Measurements from ENCODE around the gene CACNA1I. TPM values are rescaled to one million over a fixed set of nuclear protein-coding genes. Genes with fewer than 3 reads are reported as not detected.

The CACNA1I gene
- total RNA-seq, 2 experiments from 2014 or later = 29.2 to 30.1 TPM

DNA sequence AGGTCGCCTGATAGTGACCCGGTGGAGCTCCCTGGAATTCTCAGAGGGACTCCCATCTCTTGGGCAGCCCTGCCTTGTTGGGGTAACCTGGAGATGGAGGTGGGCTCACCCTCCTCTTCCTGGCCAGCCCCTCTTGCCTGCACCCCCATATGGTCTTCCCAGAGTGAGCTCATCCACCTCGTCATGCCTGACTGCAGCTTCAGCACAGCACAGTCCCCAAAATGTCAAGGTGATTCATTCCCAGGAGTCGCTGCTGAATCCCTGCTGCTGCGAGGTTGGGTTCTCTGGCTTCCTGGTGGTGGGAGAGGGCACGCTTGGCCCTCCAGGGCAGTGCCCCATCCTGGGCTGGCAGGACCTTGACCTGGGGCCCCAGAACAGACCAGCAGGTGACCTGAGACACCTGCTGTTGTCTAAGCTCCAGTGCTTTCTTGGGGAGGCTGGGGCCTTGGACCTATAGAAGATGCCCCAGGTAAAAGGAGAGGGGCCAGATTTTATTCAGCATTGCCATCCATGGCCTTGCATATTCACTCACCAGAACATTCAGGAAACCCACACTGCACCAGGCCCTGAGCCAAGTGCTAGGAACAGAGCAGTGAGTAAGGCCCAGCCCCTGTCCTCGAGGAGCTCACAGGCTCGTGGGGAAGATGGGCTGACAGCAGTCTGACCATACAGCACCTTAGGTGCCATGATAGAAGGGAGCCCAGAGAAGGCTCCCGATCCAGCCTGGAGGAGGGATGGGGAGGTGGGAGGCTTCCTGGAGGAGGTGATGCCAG is 72.9 kb downstream of the CACNA1I start:
- no peak for ATAC-seq (ENCODE audit: poor library complexity)
- H3K27me3 Mint-ChIP-seq = no peaks in the 10 kb centered on the region
- no peak for DNase-seq
- H3K4me1 Mint-ChIP-seq (ENCODE audit: low read depth) = no peaks in the 10 kb centered on the region
- peaks cover 3% of the 10 kb centered on the region for H3K9me3 Mint-ChIP-seq
- Histone ChIP-seq H3K27ac (ENCODE audit: low read depth in 1 of 2, low read length in 2 of 2) (no peak overlapping the region), H3K36me3 (ENCODE audit: insufficient read depth, low read length) (no peaks in the 10 kb centered on the region), H3K4me3 (ENCODE audit: low read length) (no peak overlapping the region), H3K27me3 (ENCODE audit: control insufficient read depth in 1 of 2, insufficient read depth in 2 of 2, low read length in 2 of 2) (peaks cover 0 to 4% of the 10 kb centered on the region in 2 experiments), H3K4me1 (ENCODE audit: insufficient read depth, low read length) (no peaks in the 10 kb centered on the region), H3K9me3 (ENCODE audit: control insufficient read depth in 1 of 2, insufficient read depth in 1 of 2, low read length in 2 of 2) (peaks cover 0 to 7% of the 10 kb centered on the region in 2 experiments)
- POLR2A ChIA-PET = no interaction called here
- H3K27ac Mint-ChIP-seq = no peak overlapping the region
- H3K36me3 Mint-ChIP-seq (ENCODE audit: low read depth) = no peaks in the 10 kb centered on the region
- CTCF ChIA-PET = no interaction called here
- TF ChIP-seq, protein P1, sequence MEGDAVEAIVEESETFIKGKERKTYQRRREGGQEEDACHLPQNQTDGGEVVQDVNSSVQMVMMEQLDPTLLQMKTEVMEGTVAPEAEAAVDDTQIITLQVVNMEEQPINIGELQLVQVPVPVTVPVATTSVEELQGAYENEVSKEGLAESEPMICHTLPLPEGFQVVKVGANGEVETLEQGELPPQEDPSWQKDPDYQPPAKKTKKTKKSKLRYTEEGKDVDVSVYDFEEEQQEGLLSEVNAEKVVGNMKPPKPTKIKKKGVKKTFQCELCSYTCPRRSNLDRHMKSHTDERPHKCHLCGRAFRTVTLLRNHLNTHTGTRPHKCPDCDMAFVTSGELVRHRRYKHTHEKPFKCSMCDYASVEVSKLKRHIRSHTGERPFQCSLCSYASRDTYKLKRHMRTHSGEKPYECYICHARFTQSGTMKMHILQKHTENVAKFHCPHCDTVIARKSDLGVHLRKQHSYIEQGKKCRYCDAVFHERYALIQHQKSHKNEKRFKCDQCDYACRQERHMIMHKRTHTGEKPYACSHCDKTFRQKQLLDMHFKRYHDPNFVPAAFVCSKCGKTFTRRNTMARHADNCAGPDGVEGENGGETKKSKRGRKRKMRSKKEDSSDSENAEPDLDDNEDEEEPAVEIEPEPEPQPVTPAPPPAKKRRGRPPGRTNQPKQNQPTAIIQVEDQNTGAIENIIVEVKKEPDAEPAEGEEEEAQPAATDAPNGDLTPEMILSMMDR (IDR thresholded peaks at IDR 0.05) = no peak
- intact Hi-C loops (cut with DNase I, micrococcal nuclease) = loop anchor here in 1 of 2 experiments (5.0 kb wide), 1 partner anchor 74 kb away; no protein-coding TSS in a partner anchor
- no peak overlapping the region for H3K4me3 Mint-ChIP-seq

DNA sequence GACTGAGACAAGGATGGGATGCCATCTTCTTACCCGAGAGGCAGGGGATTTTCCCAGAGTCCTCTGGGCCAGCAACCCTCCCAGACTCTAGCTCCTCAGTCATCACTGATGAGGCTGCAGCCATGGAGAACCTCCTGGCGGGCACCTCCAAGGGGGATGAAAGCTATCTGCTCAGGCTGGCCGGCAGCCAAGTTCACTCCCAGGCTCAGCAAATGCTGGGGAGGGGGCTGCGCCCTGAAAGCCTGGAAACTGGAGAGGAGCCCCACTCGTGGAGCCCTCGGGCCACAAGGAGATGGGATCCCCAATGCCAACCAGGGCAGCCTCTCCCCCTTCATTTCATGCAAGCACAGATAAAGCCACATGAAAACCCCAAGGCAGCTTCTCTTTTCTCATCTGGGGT is 75.0 kb downstream of the CACNA1I start:
- no peak for DNase-seq
- no peak for ATAC-seq (ENCODE audit: poor library complexity)
- no peaks in the 10 kb centered on the region for H3K4me1 Mint-ChIP-seq (ENCODE audit: low read depth)
- no peak overlapping the region for H3K27ac ChIP-seq (ENCODE audit: low read depth in 1 of 2, low read length in 2 of 2)
- H3K4me3 ChIP-seq (ENCODE audit: low read length) = no peak overlapping the region
- POLR2A ChIA-PET = no interaction called here
- peaks cover 0 to 2% of the 10 kb centered on the region in 2 experiments for H3K9me3 ChIP-seq (ENCODE audit: control insufficient read depth in 1 of 2, insufficient read depth in 1 of 2, low read length in 2 of 2)
- no peak overlapping the region for H3K4me3 Mint-ChIP-seq
- no peak overlapping the region for H3K27ac Mint-ChIP-seq
- H3K27me3 ChIP-seq (ENCODE audit: control insufficient read depth in 1 of 2, insufficient read depth in 2 of 2, low read length in 2 of 2) = peaks cover 0 to 4% of the 10 kb centered on the region in 2 experiments
- no peaks in the 10 kb centered on the region for H3K36me3 ChIP-seq (ENCODE audit: insufficient read depth, low read length)
- intact Hi-C loops (cut with DNase I, micrococcal nuclease) = no loop called here
- no peaks in the 10 kb centered on the region for H3K9me3 Mint-ChIP-seq
- no peaks in the 10 kb centered on the region for H3K27me3 Mint-ChIP-seq
- no peaks in the 10 kb centered on the region for H3K4me1 ChIP-seq (ENCODE audit: insufficient read depth, low read length)
- TF ChIP-seq, protein P1 (IDR thresholded peaks at IDR 0.05) = no peak
- CTCF ChIA-PET = no interaction called here
- H3K36me3 Mint-ChIP-seq (ENCODE audit: low read depth) = no peaks in the 10 kb centered on the region

DNA sequence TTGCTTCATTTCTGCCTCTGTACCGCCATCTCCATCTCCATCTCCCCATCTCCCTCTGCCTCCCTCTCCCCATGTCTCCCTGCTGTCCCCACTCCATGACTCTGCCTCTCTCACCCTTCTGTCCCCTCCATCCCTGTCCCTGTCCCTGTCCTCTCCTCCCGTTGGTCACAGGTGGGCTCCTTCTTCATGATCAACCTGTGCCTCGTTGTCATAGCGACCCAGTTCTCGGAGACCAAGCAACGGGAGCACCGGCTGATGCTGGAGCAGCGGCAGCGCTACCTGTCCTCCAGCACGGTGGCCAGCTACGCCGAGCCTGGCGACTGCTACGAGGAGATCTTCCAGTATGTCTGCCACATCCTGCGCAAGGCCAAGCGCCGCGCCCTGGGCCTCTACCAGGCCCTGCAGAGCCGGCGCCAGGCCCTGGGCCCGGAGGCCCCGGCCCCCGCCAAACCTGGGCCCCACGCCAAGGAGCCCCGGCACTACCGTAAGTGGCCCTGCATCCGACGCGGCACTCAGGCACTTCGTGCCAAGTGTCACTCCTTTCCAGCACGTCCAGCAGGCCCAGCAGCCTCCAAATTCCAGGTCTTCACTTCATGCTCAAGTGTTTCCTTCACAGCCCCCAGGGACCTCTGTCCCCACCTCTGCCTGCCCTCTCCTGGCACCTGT is 76.0 kb downstream of the CACNA1I start:
- H3K36me3 Mint-ChIP-seq (ENCODE audit: low read depth) = no peaks in the 10 kb centered on the region
- Histone ChIP-seq H3K9me3 (ENCODE audit: control insufficient read depth in 1 of 2, insufficient read depth in 1 of 2, low read length in 2 of 2) (no peaks in the 10 kb centered on the region), H3K4me3 (ENCODE audit: low read length) (no peak overlapping the region), H3K4me1 (ENCODE audit: insufficient read depth, low read length) (no peaks in the 10 kb centered on the region), H3K27me3 (ENCODE audit: control insufficient read depth in 1 of 2, insufficient read depth in 2 of 2, low read length in 2 of 2) (peaks cover 0 to 4% of the 10 kb centered on the region in 2 experiments), H3K27ac (ENCODE audit: low read depth in 1 of 2, low read length in 2 of 2) (no peak overlapping the region), H3K36me3 (ENCODE audit: insufficient read depth, low read length) (no peaks in the 10 kb centered on the region)
- TF ChIP-seq, protein P1 (IDR thresholded peaks at IDR 0.05) = no peak
- H3K9me3 Mint-ChIP-seq = no peaks in the 10 kb centered on the region
- no peaks in the 10 kb centered on the region for H3K27me3 Mint-ChIP-seq
- H3K27ac Mint-ChIP-seq = no peak overlapping the region
- ChIA-PET CTCF (no interaction called here), POLR2A (no interaction called here)
- no peak for ATAC-seq (ENCODE audit: poor library complexity)
- H3K4me3 Mint-ChIP-seq = no peak overlapping the region
- intact Hi-C loops (cut with DNase I, micrococcal nuclease) = no loop called here
- no peak for DNase-seq
- H3K4me1 Mint-ChIP-seq (ENCODE audit: low read depth) = no peaks in the 10 kb centered on the region
